Esophagus mucosa (tissue), 1 donor: ENCODE measurements around the gene DTHD1. TPM values are rescaled to one million over a fixed set of nuclear protein-coding genes. Genes with fewer than 3 reads are reported as not detected.

Experiments
- ATAC-seq: fragments of 200-7000 bp; cut with Tn5 transposase; one replicate; pipeline ENCODE4 v1.9.1; 2020
- total RNA-seq: library from RNA; stranded (reverse); gene quantifications from one replicate; pipeline ENCODE4 v1.2.4, GENCODE V29; 2023
- donor health status: DM: yes; HTN: yes; CAD: no.

Gene DTHD1
- total RNA-seq = 0.08 TPM

GRCh38 chr4:36281384-36282106, at the start of gene DTHD1:
Gene DTHD1, plus strand, starts transcription at chr4:36281616. Its CDS starts 143 bp downstream, at chr4:36281759.
- ATAC-seq = peak; percentile 87

GRCh38 chr4:36233567-36234266, 47.7 kb upstream of the DTHD1 start:
- ATAC-seq = no peak

- ATAC-seq = peak; percentile 81
These were observed 46.1 kb upstream of the DTHD1 start for GRCh38 chr4:36235306-36235705.

GRCh38 chr4:36236159-36236558, 45.3 kb upstream of the DTHD1 start:
- ATAC-seq = no peak

- no peak for ATAC-seq
These were observed 43.8 kb upstream of the DTHD1 start for GRCh38 chr4:36237366-36238313.

- ATAC-seq = no peak
These were observed 39.6 kb upstream of the DTHD1 start for GRCh38 chr4:36241771-36242170.

GRCh38 chr4:36242629-36243354, 38.6 kb upstream of the DTHD1 start:
- no peak for ATAC-seq

GRCh38 chr4:36243355-36244256, 37.8 kb upstream of the DTHD1 start:
- ATAC-seq = peak; percentile 50

GRCh38 chr4:36244257-36245082, 36.9 kb upstream of the DTHD1 start, which contains the start of gene ARAP2:
Gene ARAP2, minus strand, starts transcription at chr4:36244514. Its CDS starts 15,028 bp downstream, at chr4:36229486.
- ATAC-seq = peak; percentile 97

GRCh38 chr4:36249610-36250009, 31.8 kb upstream of the DTHD1 start:
- ATAC-seq = no peak

GRCh38 chr4:36251983-36252382, 29.4 kb upstream of the DTHD1 start:
- ATAC-seq = no peak

GRCh38 chr4:36254371-36254770, 27.0 kb upstream of the DTHD1 start:
- no peak for ATAC-seq

- peak; percentile 64 for ATAC-seq
These were observed 25.8 kb upstream of the DTHD1 start for GRCh38 chr4:36255577-36255976.

- ATAC-seq = no peak
These were observed 25.0 kb upstream of the DTHD1 start for GRCh38 chr4:36256398-36256891.

GRCh38 chr4:36260731-36261130, 20.7 kb upstream of the DTHD1 start:
- ATAC-seq = no peak

- ATAC-seq = no peak
These were observed 17.1 kb upstream of the DTHD1 start for GRCh38 chr4:36264207-36264826.

- ATAC-seq = peak; percentile 49
These were observed 13.7 kb upstream of the DTHD1 start for GRCh38 chr4:36267486-36268268.

- no peak for ATAC-seq
These were observed 12.3 kb upstream of the DTHD1 start for GRCh38 chr4:36269101-36269500.
